Motor neuron (in vitro differentiated cells): Measurements from ENCODE around the gene DCAF7. TPM values are rescaled to one million over a fixed set of nuclear protein-coding genes. Genes with fewer than 3 reads are reported as not detected.

Experiments
- ATAC-seq, 8 experiments: fragments of 200-7000 bp; cut with Tn5 transposase; replicated peaks in 6 of 8; 2 replicates each; pipeline ENCODE4 v1.8.0; 2021; ENCODE audit warnings: mild to moderate bottlenecking in 8 of 8, moderate library complexity in 8 of 8
- H3K27ac ChIP-seq, 2 donors: fragments of 250-450 bp; sonication (Bioruptor Pico); 2 replicates each; pipeline ENCODE4 v1.9.0; 2021; ENCODE audit warnings: antibody characterized with exemption in 2 of 2, mild to moderate bottlenecking in 2 of 2, moderate library complexity in 1 of 2
- H3K4me1 ChIP-seq, 2 donors: fragments of 250-450 bp; sonication (Bioruptor Pico); replicated peaks in 1 of 2; 2 replicates each; pipeline ENCODE4 v1.6.1; 2021; ENCODE audit warnings: antibody characterized with exemption in 2 of 2, mild to moderate bottlenecking in 2 of 2, moderate library complexity in 1 of 2
- H3K4me3 ChIP-seq, 5 donors: fragments of 250-450 bp; sonication (Bioruptor Pico); 2 replicates each; pipeline ENCODE4 v1.9.0; 2021; ENCODE audit warnings: antibody characterized with exemption in 5 of 5, mild to moderate bottlenecking in 5 of 5, moderate library complexity in 4 of 5
- WGBS, 10 experiments: fragments of 450-650 bp; shearing (Covaris generic); methylation state at CpG; one replicate each; pipeline ENCODE4 v1.0.0; 2022; 5-methylcytosine and 5-hydroxymethylcytosine counted together
- in situ Hi-C, 9 experiments: fragments of 400-800 bp; cut with MboI; loops; one replicate each; pipeline ENCODE4 v1.15.0; 2021; ENCODE audit warnings: low sequenced_read_pairs in 9 of 9, low pct_unique_long_range_greater_than_20kb in 2 of 9; ENCODE audit not compliant: unreplicated experiment in 9 of 9
- total RNA-seq, 8 experiments: library from RNA; unstranded; fragments of 300-600 nt; gene quantifications; 2 replicates each; pipeline versions ENCODE4 v1.2.3 to v1.2.4, GENCODE V29; 2022

DCAF7 gene
- total RNA-seq, 8 experiments from 2014 or later = 31.5 to 79.4 (median 61.1) TPM

DNA sequence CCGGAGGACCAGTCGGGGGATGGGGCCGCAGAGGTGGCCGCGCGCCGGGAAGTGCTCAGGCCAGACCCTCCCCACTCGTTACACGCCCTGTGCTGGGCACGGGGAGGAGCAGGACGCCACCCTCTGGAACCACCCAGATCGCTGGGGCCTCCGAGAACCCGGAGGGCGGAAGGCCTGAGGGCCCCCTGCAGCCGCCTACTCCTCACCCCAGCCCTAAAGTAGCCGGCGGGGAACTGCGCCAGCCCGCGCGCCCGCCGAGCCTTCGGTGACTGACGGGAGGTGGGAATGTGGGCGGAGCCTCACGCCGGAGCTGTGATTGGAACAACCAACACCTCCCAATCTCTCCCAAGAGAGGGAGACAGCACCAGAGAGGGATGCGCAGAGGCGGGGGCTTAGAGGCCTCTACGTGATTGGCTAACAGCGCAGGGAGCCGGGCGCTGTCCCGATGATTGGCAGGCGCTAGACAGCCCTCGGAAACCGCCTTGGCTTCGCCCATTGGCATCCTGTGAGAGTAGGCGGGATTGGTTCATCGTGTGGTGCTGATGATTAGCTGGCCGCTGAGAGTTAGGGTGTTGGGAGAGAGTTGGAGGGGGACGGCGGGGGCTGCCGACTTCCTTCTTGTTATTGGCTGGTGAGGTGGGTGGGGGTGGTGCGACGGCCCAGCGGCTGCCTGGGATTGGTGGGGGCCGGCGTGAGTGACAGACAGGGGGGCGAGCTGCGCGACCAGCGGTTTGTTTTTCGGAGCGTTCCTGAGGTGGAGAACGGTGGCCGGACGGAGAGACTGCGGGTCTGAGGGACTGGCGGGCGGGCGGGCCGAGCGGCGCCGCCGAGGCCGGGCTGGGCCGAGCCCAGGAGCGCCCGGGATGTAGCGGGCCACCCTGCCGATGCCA lies 71.7 kb downstream of the DCAF7 start, which contains the start of gene MAP3K3:
MAP3K3 (plus strand) TSS at position 734 of the 890 bp plus-strand sequence. CDS start 343 bp downstream, outside the sequence.
- Histone ChIP-seq H3K27ac (peak within 1 kb of the TSS; percentile 76 to 78), H3K4me3 (peak within 1 kb of the TSS; percentile 61 to 90 (median 75)), H3K4me1 (peaks cover 3 to 11% of the 10 kb centered on the region in 2 donors)
- ATAC-seq = peak; percentile 82 to 93 (median 91)
- in situ Hi-C loops = loop anchor here in 4 of 9 experiments (25.0 kb wide), 1 partner anchor 185 kb away; the partner anchor contains the start of gene CYB561 (in 4 of the 4)
- 0% methylated on average over 1 to 14 of the region's 75 CpGs; no CpG with 5 or more reads in 8 of the 10 experiments for WGBS, 10 experiments

DNA sequence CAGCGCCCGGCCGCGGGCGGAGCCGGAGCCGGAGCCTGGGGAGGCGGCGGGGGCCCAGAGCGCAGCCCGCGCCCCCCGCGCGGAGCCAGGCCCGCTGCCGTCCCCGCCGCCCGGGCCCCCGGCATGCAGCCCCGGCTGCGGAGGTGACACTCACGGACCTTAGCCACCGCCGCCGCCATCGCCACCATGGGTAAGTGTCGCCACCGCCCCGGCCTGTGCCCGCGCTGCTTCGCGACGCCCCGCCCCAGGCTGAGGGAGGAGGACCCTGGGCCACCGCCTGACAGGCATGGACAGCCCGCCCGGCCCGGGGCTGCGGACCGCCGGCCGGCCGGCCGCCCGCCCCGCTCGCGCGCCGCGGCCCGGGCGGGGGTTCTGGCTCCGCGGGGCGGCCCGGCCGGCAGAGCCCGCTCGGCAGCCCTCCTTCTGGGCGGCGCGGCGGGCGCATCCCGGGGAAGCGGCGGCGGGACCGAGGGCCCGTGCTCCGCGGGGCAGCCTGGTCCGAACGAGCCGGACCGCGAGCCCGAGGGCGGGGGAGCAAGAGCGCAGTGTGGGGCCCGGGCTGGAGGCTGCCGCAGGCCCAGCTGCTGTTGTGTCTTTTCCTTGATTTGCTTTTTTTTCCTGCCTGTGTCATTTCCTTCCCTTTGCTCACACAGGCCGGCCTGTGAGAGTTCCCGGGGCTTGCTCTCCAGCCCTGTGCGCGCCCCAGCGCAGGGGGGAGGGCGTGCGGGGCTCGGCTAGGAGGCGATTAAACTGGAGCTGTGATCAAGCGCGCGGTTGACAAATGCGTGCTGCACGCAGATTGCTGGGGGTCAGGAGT lies 72.5 kb downstream of the DCAF7 start:
- in situ Hi-C loops = loop anchor here in 4 of 9 experiments (25.0 kb wide), 1 partner anchor 185 kb away; the partner anchor contains the start of gene CYB561 (in 4 of the 4)
- WGBS, 10 experiments = 0% methylated on average over 8 of the region's 100 CpGs; no CpG with 5 or more reads in 9 of the 10 experiments
- Histone ChIP-seq H3K4me3 (peak overlapping the region; percentile 61 to 90 (median 75)), H3K4me1 (peaks cover 3 to 11% of the 10 kb centered on the region in 2 donors), H3K27ac (peak overlapping the region; percentile 76 to 78)
- ATAC-seq = peak; percentile 18 to 41 (median 28)

DNA sequence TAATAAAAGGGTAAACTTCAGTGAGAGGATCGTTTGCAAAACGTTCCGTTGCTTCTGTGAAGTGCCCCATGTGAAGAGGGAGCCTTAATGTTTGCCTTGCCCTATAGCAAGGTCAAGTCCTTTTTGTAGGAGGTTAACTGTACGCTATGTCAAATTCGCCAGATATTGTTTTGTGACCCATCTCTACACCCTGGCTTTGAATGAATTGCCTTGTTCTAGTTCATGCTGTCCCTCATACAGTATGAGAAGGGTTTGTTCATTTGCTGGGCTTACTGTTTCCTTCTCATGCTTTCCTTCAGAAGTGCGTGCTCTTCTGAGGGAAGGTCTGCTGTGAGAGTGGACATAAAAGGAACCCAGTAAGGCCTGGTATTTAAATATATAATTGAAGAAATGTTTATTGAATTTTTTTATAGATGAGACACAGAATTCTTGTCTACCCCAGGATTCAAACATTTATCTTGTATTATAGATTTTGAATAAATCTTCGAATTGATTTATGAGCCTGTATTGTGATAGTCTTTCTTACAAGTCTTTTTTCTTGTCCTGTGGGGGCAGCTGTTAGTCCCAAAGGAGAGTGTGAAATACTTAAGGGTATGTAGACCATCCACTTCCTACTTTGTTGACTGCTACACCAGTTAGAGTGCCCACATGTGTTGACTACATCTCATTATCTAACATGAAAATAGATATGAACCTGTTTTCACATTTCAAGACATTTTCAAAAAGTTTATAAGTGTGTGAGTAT lies 73.7 kb downstream of the DCAF7 start:
- in situ Hi-C loops = loop anchor here in 4 of 9 experiments (25.0 kb wide), 1 partner anchor 187 kb away; the partner anchor contains the start of gene CYB561 (in 4 of the 4)
- peak overlapping the region; percentile 61 to 90 (median 75) for H3K4me3 ChIP-seq
- no peak for ATAC-seq
- no peak overlapping the region for H3K27ac ChIP-seq
- WGBS, 10 experiments = 0 to 89% (median 29%) methylated on average over 1 to 7 of the region's 7 CpGs
- H3K4me1 ChIP-seq = peaks cover 3 to 11% of the 10 kb centered on the region in 2 donors

DNA sequence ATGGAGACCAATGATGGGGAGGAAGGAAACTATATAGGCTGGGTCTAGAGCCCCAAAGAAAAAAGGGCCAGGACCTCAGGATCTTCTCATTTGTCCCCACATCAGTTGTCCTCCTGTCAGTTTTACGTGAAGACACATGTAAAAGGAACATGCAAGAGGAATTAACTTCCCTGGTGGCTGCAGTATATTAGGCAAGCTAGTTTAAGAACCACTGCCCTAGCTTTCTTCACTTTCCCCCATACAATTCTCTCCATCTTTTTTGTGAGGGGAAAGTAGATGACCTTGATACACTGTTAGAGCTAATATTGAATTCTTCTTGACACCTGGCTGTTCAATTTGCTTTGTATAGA lies 74.2 kb downstream of the DCAF7 start:
- Histone ChIP-seq H3K4me1 (peaks cover 3 to 11% of the 10 kb centered on the region in 2 donors), H3K27ac (no peak overlapping the region), H3K4me3 (peak overlapping the region in 1 of 5 donors; percentile 71)
- no peak for ATAC-seq
- in situ Hi-C loops = loop anchor here in 4 of 9 experiments (25.0 kb wide), 1 partner anchor 187 kb away; the partner anchor contains the start of gene CYB561 (in 4 of the 4)
- 60 to 100% (median 66%) methylated on average over 1 of the region's 1 CpG; no CpG with 5 or more reads in 6 of the 10 experiments for WGBS, 10 experiments

DNA sequence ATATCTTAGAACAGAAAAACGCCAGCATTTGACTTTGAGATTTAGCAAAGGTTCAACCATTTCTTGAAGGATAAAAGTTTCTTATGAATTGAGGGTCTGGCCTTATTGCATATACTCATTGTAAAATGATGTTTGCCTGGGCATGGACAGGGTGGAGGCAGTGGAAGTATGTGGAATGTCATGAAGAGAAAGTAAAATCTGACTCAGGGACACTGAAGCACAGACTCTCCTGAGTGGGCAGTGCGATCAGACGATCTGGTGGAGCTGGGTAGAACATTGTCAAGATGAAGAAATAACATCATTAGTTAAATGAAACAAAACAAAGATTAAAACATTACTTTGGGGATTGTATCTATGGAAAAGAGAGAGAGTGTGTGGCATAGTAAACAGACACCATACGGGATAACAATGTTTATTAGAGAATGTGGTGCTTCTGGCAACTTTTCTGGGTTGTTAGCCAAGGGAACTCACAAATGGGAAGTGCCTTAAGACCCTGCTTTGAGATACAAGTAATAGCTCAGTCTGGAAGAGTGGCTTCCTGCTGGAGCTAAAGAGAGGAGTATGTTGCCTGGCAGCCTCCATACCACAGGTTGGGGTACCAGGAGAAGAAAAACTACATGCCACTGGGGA lies 76.4 kb downstream of the DCAF7 start:
- in situ Hi-C loops = no loop called here
- Histone ChIP-seq H3K4me1 (peaks cover 3 to 11% of the 10 kb centered on the region in 2 donors), H3K27ac (no peak overlapping the region), H3K4me3 (no peak overlapping the region)
- WGBS, 10 experiments = 27 to 100% (median 88%) methylated on average over 1 to 4 of the region's 4 CpGs; no CpG with 5 or more reads in 2 of the 10 experiments
- ATAC-seq = no peak

DNA sequence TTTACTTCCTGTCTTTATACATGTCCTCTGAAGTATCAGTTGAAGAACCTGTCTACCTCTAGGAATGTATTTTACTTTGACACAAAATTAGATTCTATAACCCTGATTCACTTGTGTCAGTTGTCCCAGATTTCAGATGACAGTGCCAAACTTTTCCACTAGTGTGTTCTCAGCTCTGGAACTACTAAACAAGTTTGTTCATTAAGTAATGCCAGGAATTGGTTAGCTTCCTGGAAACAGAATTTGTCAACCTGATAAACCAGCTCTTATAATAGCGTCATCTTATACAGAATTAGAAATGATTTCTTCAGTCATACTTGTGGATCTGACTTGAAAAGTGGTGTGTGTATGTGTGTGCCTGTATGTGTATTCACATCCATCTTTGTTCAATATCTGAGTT lies 79.3 kb downstream of the DCAF7 start:
- no peak for ATAC-seq
- Histone ChIP-seq H3K27ac (no peak overlapping the region), H3K4me1 (no peaks in the 10 kb centered on the region), H3K4me3 (no peak overlapping the region)
- WGBS, 10 experiments = 8 to 100% (median 88%) methylated on average over 1 of the region's 1 CpG; no CpG with 5 or more reads in 3 of the 10 experiments
- in situ Hi-C loops = no loop called here

DNA sequence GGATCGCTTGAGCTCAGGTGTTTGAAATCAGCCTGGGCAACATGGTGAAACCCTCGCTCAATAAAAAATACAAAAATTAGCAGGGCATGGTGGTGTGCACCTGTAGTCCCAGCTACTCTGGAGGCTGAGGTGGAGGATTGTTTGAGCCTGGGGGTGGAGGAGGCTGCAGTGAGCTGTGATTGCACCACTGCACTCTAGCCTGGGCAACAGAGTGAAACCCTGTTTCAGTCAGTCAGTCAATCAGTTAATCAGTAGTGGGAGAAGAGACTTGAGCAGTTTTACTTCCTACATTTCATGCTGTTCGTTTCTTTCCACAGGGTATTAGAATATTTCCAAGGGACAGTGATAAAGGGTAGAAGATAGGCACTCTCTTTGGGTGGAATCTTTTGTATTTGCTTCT lies 80.8 kb downstream of the DCAF7 start:
- no peaks in the 10 kb centered on the region for H3K4me1 ChIP-seq
- WGBS, 10 experiments = 71 to 100% (median 90%) methylated on average over 1 to 3 of the region's 3 CpGs; no CpG with 5 or more reads in 4 of the 10 experiments
- ATAC-seq = no peak
- in situ Hi-C loops = no loop called here
- H3K4me3 ChIP-seq = no peak overlapping the region
- no peak overlapping the region for H3K27ac ChIP-seq

DNA sequence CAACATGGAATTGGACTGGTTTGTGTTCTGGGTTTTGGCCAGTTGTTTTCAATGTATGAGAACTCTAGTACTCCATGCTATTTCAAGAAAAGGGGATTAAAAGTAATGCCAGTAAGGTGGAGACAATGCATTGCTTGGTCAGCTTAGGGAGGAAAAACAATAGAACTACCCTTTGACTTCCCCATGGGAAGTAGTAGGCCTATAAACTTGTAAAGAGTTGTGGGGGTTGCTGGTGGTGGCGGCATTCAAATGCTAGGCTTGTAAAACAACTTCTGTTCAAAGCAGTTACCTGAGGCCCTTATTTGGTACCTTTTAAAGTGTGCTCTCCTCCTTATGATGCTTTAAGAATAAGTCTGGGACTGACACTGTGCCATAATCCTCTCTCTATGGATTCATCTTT lies 81.3 kb downstream of the DCAF7 start:
- WGBS, 10 experiments = 86 to 100% (median 100%) methylated on average over 1 of the region's 1 CpG; no CpG with 5 or more reads in 3 of the 10 experiments
- ATAC-seq = no peak
- in situ Hi-C loops = no loop called here
- Histone ChIP-seq H3K4me3 (no peak overlapping the region), H3K4me1 (no peaks in the 10 kb centered on the region), H3K27ac (no peak overlapping the region)

DNA sequence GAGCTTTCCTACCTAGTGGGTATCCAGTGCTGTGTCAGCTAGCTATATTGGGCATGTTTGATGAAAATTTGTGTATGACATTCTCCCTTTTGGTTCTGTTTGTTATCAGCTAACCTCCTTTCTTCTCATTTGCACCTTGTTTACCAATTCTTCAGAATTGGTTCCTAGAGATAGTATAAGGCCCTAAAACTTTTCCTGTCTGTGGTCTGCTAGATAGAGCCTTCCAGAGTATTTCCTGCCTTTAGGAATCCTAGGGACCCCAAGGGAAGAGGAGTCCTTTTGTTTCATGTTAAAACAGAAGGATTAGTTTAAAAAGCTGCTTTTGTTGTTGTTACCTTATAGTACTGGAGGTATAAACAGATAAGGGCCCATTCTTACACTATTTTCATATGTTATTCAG lies 83.5 kb downstream of the DCAF7 start:
- Histone ChIP-seq H3K4me3 (no peak overlapping the region), H3K4me1 (no peaks in the 10 kb centered on the region), H3K27ac (no peak overlapping the region)
- ATAC-seq = peak in 2 of 8 experiments; percentile 9 to 18
- in situ Hi-C loops = no loop called here

DNA sequence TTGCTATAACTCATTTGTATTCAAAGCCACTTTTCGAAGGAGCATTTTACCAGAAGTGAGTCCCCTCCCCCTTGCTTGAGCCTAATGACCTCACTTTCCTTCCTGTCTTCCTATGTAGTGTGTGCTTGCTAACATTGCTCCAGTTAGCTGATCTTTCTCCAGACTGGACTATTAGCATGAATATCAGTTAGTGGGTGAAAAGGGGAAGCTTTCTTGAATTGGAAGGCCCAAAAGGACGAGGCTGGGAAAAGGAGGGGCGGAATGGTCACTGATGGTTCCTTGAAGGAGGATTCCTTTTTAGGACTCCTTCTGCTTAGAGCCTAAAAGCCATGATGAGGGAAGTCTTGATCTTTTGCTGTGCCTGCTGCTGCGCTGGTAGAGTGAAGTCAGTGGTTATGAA lies 83.9 kb downstream of the DCAF7 start:
- no peak overlapping the region for H3K27ac ChIP-seq
- no peak overlapping the region for H3K4me3 ChIP-seq
- 20 to 100% (median 80%) methylated on average over 1 to 4 of the region's 4 CpGs for WGBS, 10 experiments
- no peaks in the 10 kb centered on the region for H3K4me1 ChIP-seq
- ATAC-seq = peak in 5 of 8 experiments; percentile 29 to 91 (median 34)
- in situ Hi-C loops = no loop called here

DNA sequence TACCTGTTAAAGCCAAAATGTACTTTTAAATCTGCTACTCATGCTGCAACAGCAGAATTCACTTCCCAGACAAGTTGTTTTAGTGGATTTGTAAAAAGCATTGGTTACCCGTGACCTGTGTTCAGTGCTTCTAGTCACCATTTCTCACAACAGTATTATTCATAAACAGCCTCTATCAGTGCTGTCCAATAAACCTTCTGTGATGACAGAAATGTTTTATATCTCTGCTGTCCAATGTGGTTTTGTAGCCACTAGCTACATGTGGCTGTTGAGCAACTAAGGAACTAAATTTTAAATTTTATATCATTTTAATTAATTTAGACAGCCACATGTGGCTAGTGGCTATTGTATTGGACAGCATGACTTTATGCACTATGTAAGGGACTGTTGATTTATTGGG lies 84.5 kb downstream of the DCAF7 start:
- in situ Hi-C loops = no loop called here
- Histone ChIP-seq H3K27ac (no peak overlapping the region), H3K4me3 (no peak overlapping the region), H3K4me1 (no peaks in the 10 kb centered on the region)
- WGBS, 10 experiments = 0 to 100% (median 94%) methylated on average over 1 of the region's 1 CpG; no CpG with 5 or more reads in 4 of the 10 experiments
- peak in 3 of 8 experiments; percentile 14 to 75 (median 25) for ATAC-seq

DNA sequence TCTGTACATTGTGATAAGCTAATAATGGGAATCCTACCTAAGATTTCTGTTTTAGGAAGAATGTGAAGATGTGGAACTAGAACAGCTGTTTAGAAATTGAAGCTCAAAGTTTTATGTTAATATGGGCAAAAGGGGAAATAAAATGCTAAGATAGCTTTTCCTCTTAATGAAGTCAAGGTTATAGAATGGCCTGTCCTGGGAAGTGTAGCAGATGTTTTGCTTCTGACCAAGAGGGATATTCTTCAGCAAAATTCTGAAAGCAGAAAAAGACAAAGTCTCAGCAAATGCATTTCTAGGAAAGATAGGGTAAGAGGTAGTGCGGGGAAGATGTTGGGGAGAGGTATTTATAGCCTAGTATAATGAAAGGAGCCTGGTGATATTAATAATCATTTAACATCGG lies 85.0 kb downstream of the DCAF7 start:
- H3K4me3 ChIP-seq = no peak overlapping the region
- no peak for ATAC-seq
- H3K27ac ChIP-seq = no peak overlapping the region
- in situ Hi-C loops = no loop called here
- H3K4me1 ChIP-seq = no peaks in the 10 kb centered on the region
- WGBS, 10 experiments = 86 to 92% (median 89%) methylated on average over 2 of the region's 2 CpGs; no CpG with 5 or more reads in 1 of the 10 experiments
